Fibroblast of skin of scalp (primary cell): ENCODE results near the gene TMEM17. TPM values are rescaled to one million over a fixed set of nuclear protein-coding genes. Genes with fewer than 3 reads are reported as not detected.
"Not testable (repeated sequence)": the region's sequence is repeated elsewhere in the genome, so short reads cannot be mapped to it uniquely, and the experiment has no call there.

Experiments
- DNase-seq: peaks from one replicate; pipeline ENCODE4 v3.0.0-alpha.2; 2013
- polyA plus RNA-seq, 2 experiments: library from polyadenylated mRNA; unstranded; fragments of 120-200 nt; gene quantifications; one replicate each; pipeline ENCODE4 v1.2.1, GENCODE V29; 2013; ENCODE audit not compliant: insufficient read length in 2 of 2

TMEM17 gene, protein sequence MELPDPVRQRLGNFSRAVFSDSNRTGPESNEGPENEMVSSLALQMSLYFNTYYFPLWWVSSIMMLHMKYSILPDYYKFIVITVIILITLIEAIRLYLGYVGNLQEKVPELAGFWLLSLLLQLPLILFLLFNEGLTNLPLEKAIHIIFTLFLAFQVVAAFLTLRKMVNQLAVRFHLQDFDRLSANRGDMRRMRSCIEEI
- 3.0 TPM for polyA plus RNA-seq (2013, experiment 1 of 2; ENCODE audit: insufficient read length)
- 3.6 TPM for polyA plus RNA-seq (2013, experiment 2 of 2; ENCODE audit: insufficient read length)

DNA sequence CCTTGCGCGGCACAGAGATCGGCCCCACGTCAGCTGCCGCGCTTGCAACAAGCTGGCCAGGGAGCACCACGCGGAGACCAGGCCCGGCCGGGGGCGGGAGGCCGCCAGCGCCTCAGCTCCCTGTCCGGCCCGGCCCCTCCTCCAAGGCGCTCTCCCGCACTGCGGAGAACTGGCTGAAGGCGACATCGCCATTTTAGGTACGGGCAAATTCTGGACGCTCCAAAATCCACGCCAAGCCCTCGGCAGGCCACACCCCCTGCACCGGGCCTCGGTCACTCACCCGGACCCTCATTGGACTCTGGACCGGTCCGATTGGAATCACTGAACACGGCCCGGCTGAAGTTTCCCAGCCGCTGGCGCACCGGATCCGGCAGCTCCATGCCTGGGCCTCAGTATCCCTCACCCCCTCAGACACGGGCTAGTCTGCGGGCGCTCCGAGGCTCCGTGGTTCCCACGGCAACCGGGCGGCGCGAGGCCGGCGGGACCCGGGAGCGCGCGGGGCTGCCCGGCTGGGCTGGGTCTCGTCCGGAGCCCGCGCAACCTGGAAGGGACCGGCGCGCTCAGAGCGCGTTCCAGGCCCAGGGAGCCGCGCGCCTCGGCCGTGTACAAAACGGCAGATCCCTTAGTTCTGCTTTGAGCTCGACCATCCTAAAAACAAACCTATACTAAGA lies at the start of gene TMEM17:
Gene TMEM17 (minus strand): TSS at position 446 of the 671 bp plus-strand sequence. CDS start 66 bp downstream, at position 380.
- DNase-seq: peak; percentile 91

DNA sequence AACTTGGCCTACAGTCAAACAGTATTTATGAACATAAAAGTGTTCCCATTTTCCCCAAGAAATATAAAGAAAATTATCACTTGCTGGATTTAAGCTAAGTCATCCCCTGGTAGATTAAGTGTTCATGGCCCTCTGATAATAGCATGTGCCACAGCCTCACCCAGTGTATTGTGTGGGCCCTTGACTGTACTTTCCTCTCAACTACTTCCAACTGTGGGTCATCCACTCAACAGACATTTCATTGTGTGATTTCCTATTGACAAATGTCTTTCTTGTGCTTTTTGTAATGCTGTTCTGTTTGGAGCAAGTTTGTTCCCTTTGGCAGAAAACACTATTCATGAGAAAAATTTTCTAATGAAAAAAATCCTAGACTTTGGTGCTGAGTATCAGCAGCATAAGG lies 48.4 kb upstream of the TMEM17 start:
- DNase-seq: no peak

DNA sequence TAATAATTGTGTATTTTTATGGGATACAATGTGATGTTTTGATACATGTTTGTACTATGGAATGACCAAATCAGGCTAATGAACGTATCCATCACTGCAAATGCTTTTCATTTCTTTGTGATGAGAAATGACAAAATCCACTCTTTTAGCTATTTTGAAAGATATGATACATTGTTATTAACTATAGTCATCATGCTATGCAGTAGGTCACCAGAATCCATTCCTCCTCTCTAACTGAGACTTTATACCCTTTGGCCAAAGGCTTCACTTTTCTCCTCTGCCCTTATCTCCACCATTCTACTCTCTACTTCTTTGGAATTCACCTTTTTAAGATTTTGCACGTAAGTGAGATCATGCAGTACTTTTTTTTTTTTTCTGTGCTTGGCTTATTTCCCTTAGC lies 44.5 kb upstream of the TMEM17 start:
- DNase-seq: peak; percentile 65

DNA sequence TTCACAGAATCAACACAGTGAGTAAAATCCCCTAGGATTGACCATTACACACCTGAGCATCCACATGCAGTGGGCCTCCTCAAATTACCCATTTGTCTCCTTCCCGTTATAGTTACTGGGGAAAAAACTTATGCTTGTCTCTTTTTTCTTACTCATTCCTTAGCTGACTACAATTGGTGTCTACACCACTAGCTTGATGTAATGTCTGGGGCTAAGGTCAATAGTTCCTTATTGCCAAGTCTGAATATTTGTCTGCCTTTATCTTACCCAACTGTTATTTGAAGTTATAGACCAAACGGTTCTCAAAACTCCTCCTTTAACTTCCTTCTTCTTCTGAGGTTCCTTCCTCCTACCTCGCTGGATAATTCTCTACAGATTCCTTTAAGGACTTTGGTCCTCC lies 41.9 kb upstream of the TMEM17 start:
- DNase-seq: no peak

DNA sequence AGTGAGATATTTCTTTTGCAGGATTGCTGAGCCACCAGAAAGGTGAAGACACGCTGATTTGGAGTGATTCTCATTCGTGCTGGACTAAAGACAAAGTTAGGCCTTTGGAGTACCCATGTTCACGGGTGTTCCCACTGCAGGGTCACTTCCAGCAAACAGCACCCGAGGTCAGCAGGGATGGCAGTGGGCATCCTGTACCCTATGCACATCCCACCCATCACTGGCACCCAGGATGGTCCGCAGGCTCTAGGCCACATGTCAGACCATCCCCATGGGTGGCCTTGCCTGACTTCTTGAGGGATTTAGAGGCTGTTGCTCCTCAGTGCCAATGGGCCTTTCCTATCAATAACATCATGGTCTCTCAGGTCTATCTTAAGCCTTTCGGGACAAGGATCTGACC lies 39.3 kb upstream of the TMEM17 start:
- DNase-seq: no peak

DNA sequence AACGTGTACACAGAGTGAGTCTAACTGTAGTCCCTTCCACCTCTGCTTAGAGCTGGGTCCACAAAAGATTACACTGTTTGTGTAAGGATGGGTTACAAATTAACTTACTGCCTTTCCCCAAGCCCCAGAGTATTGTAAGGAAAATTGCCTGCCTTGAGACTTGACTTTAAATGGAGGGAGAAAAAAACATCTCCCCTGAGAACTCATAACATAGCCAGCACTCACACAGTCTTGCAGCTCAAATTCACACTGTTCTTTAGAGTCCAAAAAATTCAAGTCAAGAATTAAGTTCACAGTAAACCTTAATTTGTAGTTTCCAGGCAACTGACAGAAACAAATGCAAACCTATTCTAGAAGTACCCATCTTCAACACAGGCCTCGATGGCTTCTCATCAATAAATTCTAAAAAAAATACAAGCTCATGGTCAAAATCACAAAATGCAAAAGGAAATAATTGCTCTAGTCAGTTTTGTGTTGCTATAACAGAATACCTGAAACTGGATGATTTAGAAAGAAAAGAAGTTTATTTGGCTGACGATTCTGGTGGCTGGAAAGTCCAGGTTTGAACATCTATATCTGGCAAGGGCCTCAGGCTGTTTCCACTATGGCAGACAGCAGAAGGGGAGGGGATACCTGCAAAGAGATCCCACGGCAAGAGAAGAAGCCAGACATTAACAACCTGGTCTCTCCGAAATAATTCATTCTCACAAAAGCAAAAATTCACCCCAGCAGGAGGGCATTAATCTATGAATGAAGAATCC lies 34.6 kb upstream of the TMEM17 start:
- no peak for DNase-seq

DNA sequence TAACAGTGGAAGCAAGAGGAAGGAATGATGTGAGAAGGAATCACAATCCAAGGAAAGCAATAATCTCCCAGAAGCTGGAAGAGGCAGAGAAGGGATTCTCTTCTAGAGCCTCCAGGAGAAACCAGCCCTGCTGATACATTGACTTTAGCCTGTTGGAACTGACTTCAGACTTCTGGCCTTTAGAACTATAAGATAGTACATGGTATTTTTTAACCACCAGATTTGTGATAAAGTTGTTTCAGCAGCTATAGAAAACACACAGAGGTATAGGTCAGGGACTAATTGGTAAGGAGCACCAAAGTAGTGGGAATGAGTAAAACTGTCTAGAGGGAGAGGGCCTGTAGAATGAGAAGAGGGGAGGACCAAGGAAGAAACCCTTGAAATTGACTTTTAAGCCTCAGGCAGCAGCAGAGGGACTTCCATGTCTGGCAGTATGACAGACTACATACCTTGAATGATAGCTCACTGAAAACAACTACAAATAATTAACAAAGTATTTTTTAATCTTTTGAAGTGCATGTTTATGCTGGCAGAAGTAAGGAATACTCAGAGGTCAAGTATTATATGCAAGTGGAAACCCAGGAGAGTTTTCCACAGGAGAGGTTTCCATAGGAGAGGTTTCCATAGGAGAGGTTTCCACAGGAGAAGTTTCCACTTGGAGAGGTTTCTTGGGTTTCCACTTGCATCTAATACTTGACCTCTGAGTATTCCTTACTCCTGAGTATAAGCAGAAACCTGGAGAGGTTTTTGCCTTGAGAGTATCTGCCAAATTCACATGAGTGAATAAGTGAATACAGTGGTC lies 33.8 kb upstream of the TMEM17 start:
- no peak for DNase-seq

DNA sequence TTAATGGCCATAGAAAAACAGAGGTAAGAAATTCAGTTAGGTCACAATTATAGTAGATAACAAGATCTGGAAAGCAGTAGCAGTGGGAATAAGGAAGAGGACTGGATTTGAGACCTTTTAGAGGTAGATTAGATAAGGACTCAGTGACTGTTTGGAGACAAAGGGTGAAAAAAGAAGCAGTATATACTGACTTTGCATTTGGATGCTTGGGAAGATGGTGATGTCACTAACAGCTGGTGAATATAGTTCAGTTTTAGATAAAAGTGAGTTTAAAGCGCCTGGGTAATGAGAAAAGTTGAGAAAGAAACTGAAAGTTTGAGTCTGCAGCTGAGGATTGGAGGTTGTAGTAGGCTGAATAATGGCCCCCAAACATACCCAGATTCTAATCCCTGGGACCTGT lies 32.8 kb upstream of the TMEM17 start:
- DNase-seq: no peak

DNA sequence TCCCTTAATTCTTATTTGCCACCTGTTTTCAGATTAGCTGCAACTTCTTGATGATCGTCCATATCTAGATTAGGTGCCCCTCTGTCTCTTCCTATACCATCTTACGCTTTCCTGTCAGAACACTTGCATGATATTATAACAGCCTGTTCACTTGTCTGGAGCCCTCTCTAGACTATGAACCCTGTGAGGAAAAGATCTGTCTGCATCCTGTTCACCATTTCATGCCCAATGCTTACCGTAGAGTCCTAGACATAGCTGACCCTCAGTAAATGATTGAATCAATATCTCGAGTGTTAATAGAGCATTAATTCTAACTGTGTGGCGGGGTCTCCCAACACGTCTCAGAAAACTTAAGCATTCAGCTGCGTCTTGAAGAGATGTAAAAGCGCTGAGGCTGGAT lies 31.8 kb upstream of the TMEM17 start:
- DNase-seq: no peak

DNA sequence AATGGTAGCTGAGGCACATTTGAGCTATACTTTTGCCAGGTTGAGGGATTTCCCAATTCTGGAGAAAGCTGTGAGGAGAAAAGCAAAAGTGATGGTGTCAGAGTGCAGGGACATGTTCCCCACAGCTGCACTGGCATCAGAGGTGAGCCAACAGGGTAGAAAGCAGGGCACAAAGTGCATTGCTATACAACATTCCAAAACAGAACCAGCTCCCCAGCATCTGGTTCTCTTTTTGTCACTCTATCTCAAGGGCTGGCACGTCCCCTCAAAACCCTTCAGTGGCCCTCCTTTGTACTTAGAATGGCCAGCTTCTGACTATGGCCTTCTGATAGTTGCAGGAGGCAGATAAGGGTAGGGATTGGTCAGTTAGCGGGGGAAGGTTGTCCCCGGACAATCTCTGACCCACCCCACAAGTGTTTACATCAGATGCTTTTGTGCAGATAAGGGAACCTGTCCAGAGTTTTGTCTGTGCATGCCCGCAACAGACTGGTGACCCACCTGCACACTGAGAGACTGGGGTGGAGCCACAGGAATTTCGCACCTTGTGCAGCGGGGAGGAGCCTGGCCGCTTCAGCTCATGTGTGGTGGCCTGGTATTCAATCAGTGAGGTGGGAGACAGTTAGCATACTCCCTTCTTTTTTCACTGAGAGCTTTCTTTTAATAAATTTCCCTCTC lies 31.0 kb upstream of the TMEM17 start:
- DNase-seq: no peak

DNA sequence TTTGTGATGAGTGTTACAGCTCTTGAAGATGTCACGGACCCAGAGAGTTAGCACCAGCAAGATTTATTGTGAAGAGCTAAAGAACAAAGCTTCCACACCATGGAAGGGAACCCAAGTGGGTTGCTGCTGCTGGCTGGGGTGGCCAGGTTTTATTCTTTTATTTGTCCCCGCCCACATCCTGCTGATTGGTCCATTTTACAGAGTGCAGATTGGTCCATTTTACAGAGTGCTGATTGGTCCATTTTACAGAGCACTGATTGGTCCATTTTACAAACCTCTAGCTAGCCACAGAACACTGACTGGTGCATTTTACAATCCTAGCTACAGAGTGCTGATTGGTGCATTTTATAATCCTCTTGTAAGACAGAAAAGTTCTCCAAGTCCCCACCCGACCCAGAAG lies 29.5 kb upstream of the TMEM17 start:
- not testable (repeated sequence) for DNase-seq

DNA sequence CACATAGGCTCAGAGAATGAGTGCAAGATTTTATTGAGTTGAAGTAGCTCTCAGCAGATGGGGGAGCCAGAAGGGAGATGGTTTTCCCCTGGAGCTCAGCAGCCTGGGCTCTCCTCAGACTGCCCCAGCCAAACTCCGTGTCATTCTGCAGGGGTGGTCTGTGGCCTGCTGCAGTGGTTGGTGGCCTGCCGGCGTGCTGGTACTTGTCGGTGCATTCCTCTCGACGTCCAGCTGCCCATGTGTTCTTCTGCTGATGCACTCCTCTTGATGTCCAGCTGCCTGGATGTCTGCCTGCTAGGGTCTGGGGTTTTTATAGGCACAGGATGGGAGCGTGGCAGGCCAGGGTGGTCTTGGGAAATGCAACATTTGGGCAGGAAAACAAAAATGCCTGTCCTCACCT lies 25.6 kb upstream of the TMEM17 start:
- no peak for DNase-seq

DNA sequence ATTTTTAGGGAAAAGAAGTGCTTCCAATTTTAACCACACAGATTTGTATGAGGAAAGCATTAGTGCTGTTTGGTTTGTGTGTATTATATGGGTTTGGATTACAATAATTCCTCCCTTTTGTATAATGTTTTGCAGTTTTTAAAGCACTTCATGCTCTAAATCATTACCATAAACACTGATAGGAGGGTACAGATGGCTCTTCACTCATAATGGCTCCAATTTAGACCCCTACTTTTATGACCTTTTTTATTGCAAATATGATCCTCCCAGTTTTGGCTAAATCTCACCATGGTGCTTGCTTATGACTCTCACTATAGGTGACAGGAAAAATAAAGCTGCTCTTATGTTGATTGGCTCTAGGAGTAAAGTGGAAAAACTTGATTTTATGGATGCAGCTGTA lies 23.8 kb upstream of the TMEM17 start:
- DNase-seq: no peak

DNA sequence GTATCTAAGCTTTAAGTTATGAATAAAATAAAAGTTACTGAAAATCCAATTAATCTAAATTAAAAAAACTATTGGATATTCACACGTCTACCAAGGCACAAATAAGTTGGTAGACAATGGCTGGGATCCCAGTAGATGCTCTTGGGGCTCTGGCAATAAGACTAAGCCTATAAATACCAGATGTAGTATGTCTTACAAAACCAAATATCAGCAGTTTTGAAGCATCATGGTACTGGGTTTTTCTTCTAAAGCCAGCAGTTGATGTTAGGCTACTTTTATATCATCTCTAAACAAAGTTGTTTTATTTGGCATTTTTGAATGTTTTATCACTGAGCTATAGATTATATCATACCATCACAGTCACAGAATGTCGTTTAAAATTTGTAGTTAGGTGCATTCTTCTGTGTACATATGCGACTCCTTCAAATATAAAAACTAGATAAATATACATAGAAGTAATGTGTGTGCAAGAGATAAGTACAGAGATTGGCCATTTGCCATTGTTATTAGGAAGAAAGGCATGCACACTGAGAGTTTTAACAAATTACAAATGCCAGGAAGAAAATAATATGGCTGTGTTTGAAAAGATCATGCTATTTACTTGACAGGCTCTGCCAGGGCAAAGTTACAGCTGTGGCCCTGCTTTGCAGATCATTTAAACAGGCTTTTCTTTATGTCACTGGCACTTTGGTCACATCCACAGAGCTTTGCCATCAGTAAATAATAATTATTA lies 21.6 kb upstream of the TMEM17 start:
- no peak for DNase-seq

DNA sequence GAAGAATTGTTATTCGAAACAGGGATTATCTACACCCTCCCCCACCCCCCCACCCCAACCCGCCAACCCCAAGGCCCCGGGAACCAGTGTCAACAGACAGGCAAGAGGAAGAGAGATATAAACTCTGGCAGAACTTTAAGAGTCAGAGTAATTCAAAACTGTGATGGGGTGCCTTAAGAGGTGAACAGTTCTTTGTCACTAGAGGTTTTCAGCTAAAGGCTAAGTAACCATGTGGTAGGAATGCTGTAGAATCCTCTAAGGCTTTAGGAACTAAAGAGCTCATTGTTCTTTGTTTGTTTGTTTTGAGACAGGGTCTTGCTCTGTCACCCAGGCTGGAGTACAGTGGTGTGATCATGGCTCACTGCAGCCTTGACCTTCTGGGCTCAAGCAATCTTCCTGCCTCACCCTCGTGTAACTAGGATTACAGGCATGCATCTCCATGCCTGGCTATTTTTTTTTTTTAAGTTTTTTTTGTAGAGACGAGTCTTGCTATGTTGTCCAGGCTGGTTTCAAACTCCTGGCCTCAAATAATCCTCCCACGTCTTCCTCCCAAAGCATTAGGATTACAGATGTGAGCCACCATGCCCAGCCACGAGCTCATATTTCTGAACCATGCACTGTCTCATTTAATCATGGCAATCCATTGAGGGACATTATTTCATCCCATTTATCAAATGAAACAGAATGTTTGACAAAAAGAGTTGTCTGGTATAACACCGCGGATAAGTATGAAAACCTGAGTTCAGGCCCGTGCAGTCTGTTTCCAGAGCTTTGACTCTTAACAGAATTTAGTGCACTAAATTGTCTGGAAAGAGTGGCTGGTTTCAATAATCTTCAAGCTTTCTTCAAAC lies 20.8 kb upstream of the TMEM17 start:
- no peak for DNase-seq

DNA sequence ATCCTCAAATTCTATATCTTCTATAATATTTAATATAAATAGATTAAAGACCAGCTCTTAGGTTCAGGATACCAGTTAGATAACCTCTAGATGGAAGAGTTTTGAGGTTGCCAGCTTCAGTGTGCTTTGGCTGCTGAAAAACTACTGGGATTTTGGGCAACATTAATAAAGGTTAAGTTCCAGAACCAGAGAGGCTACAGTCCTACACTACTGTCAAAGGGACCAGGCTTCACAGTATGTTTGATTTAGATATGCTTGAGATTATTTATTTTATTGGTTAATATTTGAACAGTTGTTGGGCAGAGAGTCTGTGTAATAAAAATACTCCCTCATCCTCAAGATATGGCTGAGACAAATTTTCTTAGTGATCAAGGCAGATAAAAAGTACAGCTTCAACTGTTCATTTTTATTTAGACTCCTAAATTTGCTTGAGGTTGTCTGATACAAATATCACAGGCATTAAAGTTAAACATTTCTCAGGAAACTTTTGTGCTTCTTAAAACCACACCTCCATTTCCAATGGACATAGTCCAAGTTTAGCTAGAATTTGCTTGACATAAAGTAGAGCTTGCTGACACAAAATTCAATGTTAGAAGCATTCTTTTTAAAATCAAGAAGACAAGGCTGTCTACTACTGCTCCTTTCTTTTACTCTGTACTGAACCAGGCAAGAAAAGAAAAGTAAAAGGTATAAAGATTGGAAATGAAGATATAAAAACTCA lies 19.7 kb upstream of the TMEM17 start:
- no peak for DNase-seq

DNA sequence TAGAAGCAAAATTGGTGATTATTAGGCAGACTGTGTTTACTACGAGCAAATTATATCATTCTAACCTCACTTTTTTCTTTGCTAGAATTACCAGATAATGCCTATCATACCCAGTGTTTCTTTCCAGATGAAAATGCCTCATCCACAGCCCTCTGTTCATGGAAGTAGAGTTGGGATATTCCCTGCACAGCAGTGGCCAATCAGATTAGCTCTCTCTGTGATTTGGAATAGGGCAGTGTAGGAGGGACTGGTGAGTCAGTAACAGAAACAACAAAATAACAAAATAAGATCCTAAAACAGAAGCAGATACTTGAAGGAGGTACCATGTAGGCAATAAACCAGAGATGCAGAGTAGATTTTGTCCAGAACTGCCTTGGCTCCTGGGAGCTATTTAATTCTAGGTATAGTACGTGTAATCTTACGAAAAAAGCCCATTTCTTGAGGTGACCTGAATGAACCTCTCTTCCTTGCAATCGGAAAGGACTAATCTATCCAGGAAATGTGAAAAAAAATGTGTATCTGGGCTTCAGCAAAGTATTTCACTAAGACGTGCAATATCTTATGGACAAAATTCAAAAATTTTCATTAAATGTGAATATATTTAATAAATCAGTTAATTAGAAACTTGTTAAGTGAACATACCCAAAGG lies 18.4 kb upstream of the TMEM17 start:
- DNase-seq: no peak

DNA sequence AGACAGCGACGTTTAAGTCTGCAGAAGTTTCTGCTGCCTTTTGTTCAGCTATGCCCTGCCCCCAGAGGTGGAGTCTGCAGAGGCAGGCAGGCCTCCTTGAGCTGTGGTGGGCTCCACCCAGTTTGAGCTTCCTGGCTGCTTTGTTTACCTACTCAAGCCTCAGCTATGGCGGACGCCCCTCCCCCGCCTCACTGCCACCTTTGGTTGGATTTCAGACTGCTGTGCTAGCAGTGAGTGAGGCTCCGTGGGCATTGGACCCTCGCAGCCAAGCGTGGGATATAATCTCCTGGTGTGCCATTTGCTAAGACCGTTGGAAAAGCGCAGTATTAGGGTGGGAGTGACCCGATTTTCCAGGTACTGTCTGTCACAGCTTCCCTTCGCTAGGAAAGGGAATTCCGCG lies 15.1 kb upstream of the TMEM17 start:
- not testable (repeated sequence) for DNase-seq

DNA sequence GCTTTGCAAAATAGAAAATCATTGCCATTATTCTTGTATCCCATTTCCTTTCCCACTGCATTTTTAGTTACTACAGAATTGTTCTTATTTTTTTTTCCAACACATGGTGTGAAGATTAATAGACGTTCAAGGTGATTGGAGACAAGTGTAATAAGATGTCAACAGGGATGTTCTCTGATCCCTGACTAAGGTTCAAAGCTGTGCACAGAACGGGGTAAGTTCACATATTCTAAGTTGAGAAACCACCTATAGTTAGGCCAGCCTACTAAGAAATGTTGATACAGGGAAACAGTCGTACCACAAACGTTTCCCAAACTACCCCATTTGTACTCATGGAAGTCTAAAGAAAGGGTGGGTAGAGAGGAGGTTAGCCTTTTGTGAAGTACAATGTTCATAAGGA lies 6.4 kb upstream of the TMEM17 start:
- no peak for DNase-seq
